HS-5 (cell line): ENCODE data around the gene PDCD11.
"Not testable (repeated sequence)": the region's sequence is repeated elsewhere in the genome, so short reads cannot be mapped to it uniquely, and the experiment has no call there.

Source experiments
- DNase-seq: peaks from one replicate; pipeline ENCODE4 v3.0.0-alpha.2; 2012; ENCODE audit warnings: low read depth

PDCD11 gene

DNA sequence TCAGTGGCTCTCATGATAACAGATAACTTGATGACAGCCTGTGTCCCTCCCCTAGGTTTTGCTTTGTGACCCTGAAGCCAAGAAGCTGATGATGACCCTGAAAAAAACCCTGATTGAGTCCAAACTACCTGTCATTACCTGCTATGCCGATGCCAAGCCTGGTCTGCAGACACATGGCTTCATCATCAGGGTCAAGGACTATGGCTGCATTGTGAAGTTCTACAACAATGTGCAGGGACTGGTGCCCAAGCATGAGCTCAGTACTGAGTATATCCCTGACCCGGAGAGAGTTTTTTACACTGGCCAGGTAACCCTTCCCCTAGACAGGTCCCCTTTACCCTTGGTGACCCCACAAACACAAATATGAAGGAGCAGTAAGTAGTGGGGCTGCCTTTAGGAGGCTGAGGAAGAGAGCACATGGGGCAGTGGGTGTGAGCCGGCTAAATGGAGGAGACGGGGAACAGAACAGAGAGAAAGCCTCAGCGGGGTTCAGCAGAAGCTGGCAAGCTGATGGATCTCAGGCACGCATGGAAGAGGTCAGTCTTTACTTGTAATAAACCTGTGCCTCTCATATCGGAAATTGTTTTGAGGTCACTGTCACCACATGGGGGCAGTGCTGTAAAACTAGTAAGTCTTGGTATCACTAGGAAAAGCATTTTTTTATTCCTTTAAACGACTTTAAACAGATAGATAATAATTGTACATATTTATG lies 20.2 kb downstream of the PDCD11 start:
- DNase-seq, result no peak

DNA sequence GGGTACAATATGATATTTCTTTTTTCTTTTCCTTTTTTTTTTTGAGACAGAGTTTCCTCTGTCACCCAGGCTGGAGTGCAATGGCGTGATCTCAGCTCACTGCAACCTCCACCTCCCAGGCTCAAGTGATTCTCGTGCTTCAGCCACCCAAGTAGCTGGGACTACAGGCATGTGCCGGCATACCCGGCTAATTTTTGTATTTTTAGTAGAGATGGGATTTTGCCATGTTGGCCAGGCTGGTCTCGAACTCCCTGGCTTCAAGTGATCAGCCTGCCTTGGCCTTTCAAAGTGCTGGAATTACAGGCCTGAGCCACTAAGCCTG lies 20.7 kb downstream of the PDCD11 start:
- not testable (repeated sequence) for DNase-seq

DNA sequence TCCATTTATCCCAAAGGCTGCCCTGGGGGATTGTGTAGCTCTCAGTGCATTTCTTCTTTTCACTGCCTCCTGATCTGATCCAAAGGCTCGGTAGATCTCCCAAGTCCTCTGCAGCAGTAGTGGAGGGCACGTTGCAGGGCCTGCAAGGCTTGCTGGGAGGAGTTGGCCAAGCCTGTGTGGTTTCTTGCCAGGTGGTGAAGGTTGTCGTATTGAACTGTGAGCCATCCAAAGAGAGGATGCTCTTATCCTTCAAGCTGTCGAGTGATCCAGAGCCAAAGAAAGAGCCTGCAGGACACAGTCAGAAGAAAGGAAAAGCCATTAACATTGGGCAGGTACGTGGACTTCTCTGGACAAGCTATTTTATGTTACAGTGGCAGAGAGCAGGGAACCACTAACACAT lies 21.2 kb downstream of the PDCD11 start:
- no peak for DNase-seq

DNA sequence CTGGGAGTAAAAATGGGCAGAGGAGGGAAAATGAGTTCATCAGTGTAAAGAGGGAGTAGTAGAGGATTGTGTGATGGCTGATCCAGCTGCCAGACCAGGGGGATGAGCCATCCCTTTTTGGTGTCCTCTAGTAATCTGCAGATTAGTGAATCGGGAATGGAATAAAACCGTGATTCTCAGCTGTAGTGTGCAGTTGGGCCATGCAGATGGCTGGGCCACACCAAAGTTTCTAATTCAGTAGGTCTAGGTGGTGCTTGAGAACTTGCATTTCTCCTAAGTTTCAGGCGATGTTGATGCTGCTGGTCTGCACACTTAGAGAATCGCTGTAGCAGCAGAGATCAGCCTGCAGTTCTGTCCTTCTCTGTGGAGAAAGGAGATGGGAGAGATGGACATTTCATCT lies 22.7 kb downstream of the PDCD11 start:
- no peak for DNase-seq

DNA sequence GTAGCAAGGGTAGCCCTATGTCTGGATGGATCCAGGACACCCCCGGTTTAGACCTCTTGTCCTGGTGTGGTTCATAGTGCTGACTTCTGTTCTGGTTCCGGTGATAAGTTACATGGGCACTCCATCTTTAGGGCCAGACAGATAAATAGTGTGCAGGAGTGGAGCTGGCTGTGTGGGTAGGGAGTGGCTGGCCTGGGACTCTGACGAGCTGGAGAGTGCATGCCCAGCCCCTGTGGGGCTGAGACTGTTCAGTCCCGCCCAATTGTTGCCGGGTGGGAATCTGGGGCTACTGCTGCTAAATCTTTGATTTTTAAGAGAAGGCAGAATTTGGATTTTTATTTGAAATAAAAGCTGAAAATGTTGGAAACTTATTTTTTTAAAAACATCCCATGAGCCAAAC lies 27.3 kb downstream of the PDCD11 start:
- DNase-seq, result no peak

DNA sequence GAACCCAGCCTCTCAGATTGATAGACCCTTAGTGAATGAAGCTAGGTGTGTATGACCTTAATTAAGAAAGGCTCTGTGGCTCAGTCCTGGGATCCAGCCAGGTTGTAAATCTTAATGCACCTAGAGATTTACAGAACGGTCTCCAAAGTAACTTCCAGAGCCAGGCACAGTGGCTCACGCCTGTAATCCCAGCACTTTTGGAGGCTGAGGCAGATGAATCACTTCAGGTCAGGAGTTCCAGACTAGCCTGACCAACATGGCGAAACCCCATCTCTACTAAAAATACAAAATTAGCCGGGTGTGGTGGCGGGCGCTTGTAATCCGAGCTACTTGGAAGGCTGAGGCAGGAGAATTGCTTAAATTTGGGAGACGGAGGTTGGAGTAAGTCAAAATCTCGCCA lies 31.4 kb downstream of the PDCD11 start:
- DNase-seq, result no peak

DNA sequence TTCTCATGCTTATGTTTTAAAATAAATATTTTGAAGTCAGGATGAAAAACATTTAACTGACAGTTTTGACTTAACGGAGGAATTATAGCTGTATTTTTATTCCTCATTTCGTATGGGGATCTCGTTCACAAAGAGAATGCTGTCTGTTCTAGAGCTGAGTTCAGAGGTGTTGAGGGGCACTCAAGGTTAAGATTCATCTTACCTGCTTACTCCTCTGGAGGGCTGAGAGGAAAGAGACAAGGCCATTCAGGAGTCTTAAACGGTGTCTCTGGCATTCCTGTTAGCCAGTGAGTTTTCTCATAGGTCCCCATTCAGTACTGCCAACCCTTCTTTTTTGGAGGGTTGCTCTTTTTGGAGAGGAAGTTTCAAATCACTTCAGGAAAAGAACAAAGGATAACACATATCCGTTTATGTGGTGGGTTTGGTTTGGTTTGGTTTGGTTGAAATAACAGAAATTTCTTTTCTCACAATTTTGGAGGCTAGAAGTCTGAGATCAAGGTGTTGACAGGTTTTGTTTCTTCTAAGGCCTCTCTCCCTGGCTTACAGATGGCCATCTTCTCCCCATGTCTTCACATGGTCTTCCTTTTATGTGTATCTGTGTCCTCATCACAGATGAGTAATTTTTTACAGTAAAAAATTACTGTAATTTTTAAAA lies 32.7 kb downstream of the PDCD11 start:
- no peak for DNase-seq

DNA sequence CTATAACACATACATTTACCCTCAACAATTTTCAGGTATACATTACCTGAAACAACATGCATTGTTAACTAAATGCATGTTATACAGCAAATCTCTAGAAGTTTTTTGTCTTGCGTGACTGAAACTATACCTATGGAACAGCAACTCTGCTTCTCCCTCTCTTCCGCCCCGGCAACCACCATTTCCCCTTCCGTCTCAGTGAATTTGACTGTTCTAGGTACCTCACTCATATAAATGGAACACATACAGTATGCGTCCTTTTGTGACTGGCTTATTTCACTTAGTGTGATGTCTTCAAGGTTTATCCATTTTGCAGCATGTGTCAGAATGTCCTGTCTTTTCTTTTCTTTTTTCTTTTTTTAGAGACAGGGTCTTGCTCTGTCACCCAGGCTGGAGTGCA lies 33.2 kb downstream of the PDCD11 start:
- DNase-seq, result no peak

DNA sequence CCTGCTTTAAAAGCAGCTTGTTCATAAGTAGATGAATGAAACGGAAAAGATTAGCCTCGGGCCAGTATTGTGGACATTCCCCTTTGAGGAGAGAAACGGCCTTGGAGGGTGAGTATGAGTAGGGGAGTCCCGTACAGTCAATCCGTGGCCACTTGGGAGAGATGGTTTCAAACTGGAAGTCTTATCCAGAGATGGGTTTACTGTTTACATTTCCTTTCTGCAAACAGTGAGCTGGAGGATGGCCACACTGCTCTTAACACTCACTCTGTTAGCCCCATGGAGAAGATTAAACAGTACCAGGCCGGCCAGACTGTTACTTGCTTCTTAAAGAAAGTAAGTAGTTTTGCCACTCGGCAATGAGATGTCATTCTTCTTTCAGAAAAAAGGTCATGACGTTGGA lies 35.5 kb downstream of the PDCD11 start:
- DNase-seq, result no peak

DNA sequence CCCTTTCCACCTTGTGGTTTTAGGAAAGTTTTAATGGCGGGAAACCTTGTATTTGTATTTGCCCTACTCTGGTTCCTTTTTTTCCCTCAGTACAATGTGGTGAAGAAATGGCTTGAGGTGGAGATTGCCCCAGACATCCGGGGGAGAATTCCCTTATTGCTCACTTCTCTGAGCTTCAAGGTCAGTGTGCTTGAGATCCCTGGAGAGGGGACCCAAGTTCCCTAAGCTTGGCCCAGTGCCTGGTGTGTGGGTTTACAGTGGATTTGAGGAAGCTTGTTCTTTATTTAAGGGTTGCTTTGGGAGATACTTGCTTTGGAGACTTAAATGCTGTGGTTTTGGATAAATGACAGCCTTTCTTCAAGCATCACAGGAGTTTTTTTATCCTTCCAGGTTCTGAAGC lies 37.4 kb downstream of the PDCD11 start:
- DNase-seq, result no peak

DNA sequence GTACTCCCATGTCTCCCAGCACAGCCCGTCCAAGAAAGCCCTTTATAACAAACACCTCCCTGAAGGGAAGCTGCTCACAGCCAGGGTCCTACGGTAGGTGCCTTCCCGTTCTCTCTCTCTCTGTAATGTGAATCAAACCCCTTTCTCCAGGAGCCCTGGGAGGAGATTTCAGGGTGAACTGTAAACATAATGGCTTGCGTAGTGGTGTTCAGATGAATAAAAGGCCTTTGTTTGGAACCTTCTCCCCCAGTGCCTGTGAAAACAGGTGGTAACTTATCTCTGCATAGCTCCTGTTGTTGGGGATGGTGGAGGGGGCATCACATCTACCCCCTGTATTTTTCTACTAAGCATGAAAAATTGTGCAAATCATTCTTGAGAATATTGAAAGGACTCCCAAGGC lies 43.4 kb downstream of the PDCD11 start:
- DNase-seq, result no peak

DNA sequence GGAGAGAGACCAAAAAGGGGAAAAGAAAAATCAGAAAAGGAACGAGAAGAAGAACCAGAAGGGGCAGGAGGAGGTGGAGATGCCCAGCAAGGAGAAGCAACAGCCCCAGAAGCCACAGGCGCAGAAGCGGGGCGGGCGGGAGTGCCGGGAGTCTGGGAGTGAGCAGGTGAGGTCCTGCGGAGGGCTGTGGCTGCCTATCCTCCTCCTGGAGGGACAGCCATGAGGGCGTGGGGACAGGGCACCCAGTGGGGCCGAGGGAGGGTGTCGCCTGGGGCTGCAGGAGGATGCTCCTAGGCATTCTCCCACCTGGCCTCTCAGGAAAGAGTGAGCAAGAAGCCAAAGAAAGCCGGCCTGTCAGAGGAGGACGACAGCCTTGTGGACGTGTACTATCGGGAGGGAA lies 44.0 kb downstream of the PDCD11 start:
- no peak for DNase-seq

DNA sequence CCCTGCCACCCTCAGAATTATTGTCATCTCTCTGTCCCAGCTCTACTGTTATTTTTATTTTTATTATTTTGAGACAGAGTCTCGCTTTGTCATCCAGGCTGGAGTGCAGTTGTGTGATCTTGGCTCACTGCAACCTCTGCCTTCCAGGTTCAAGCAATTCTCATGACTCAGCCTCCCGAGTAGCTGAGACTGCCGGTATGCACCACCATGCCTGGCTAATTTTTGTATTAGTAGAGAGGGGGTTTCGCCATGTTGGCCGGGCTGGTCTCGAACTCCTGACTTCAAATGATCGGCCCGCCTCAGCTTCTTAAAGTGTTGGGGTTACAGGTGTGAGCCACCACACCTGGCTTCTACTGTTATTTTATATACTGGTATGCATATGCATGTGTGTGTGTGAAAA lies 44.8 kb downstream of the PDCD11 start:
- no peak for DNase-seq

DNA sequence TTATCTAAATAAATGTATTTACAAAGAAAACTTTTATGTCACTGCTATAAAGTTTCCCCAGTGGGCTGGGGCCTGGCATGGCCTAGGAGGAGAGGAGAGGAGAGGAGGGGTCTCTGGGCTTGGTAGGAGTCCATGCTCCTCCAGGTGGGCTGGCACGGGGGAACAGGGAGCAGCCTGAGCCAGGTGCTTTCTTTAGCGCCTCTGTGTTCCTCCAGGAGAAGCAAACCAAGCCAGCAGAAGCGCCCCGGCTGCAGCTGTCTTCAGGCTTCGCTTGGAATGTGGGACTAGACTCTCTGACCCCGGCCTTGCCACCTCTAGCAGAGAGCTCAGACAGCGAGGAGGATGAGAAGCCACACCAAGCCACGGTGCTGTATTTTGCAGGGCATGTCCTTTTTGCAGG lies 45.2 kb downstream of the PDCD11 start:
- DNase-seq, result no peak

DNA sequence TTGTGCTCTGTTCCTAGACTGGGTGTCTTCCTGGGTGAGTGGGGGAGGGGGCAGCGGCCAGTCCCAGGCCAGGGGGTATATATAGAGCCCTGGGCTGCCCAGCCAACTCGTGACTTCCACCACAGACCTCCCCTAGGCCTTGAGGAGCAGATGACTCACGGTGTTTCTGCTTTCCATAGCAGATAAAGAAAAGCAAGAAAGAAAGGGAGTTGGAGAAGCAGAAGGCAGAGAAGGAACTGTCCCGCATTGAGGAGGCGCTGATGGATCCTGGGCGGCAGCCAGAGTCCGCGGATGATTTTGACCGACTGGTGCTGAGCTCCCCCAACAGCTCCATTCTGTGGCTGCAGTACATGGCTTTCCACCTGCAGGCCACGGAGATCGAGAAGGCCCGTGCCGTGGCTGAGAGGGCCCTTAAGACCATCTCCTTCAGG lies 45.6 kb downstream of the PDCD11 start:
- DNase-seq, result no peak

DNA sequence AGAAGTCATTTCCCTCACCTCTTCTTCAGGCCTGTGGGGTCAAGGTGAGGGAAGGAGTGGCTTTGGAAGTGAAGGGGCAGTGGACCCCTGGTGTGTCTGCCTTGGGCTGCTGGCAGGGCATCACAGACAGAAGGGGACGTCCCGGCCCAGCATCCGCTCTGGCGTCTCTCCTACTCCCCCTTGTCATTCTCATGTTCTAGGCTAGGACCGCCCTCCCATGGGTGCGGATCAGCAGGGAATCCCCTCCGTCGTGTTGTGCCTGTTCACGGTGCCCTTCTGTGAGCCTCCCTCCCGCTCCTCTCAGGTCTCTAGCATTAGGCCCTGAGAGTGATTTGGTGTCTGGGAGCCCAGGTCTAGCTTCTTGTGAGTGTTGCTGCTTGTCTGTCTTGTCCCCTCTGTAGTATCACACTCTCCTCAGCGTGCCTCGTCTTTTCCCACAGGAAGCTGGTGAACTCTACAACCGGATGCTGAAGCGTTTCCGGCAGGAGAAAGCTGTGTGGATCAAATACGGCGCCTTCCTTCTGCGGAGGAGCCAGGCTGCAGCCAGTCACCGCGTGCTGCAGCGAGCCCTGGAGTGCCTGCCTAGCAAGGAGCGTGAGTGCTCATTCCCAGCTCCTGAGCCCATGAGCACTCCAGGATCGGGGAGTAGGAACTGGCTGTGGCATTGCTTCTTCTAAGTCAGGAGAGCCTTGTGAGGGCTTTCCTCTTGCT lies 47.2 kb downstream of the PDCD11 start:
- no peak for DNase-seq

DNA sequence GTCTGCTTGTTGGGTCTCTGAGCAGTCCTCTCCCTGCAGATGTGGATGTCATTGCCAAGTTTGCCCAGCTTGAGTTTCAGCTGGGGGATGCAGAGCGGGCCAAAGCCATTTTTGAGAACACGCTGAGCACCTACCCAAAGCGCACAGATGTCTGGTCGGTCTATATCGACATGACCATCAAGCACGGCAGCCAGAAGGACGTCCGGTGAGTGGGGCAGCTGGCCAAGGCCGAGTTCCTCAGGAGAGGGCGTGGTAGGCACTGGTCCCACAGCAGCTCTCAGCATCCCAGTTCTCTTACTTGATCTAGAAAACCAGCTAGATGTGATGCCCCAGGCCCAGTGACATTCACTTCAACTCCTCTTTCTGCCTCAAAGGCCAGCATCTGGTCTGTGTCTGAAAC lies 48.1 kb downstream of the PDCD11 start:
- no peak for DNase-seq

DNA sequence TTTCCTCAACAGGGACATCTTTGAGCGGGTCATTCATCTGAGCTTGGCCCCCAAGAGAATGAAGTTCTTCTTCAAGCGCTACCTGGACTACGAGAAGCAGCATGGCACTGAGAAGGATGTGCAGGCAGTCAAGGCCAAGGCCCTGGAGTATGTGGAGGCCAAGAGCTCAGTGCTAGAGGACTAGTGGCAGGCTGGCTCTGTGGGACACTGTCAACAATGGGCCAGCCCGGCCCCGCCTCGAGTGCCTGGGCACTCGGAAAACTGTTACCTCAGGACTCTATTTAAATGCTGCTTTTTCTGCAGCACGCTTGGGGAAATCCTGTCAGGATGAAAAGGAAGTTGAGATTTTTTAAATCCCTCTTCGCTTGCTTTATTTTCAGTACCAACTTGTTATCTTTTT lies 48.9 kb downstream of the PDCD11 start:
- no peak for DNase-seq

DNA sequence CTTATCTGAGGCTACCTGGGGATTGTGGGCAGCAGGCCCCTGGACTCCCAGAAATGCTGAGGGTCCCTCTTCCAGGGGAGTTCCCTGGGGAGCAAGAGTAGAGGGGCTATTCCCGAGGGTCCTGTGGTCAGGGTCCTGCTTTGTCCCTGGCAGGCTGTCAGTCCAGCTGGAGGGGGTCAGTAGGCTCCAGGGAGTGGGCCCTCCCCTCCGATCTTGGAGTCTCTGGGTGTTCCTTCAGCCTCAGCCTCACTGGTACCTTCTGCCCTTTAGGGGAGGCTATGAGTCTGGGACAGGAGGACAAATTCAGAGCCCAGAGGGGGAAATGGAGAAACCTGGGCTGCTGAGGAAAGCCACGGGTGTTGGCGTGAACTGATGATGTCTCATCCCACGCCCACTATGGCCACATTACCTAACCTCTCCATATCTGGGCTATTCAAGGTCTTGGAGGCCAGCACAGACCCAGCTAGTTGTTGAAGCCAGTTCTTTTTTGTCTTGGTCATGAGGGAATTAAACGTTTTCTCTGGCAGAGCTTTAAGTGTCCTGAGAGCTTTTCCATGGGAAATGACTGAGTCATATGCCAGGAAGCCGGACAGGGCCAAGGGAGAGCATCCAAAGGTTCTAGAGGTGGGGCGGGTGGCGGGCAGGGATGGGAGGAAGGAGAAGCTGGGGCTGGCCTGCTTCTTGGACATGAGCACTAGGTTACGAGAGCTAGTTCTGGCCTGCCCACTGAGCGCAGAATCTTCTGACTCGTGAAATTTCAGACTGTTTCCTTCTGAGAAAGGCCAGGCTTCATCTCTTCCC lies 49.5 kb downstream of the PDCD11 start:
- no peak for DNase-seq

DNA sequence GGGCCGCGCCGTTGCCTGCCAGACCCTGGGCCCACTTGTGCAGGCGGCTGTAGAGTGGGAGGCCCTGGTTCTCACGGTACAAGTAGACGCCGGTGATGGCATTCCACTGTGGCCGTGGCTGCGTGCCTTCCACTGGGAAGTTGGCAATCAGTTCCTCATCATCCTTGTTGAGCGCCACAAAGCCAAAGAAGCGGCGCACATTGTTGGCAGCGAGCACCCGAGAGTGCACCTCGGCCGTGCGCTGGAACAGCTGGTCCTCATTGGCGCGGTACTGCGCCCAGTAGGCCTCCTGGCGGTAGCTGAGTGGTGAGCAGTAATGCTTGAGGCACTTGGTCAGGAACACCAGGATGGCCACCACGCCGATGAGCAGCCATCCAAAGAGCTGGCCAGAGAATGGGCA lies 50.8 kb downstream of the PDCD11 start:
- no peak for DNase-seq

DNA sequence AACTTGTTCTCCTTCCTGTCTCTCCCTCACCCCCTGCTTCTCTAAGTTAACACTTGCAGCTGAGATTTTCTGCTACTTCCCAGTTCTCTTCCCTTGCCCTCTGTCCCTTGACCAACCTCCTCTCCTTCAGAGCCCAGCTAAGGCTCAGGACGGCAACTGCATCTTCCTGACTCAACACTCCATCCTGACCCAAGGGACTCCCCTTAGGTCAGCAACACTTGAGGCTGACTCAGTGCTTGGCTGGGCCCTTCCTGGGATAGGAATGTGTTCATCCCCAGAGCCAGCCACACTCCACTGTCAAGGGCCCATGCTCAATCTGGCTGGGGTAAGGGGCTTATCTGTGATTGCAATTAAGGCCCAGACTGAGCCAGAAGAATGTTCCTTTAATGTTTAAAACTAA lies 52.3 kb downstream of the PDCD11 start:
- peak; percentile 58 for DNase-seq

DNA sequence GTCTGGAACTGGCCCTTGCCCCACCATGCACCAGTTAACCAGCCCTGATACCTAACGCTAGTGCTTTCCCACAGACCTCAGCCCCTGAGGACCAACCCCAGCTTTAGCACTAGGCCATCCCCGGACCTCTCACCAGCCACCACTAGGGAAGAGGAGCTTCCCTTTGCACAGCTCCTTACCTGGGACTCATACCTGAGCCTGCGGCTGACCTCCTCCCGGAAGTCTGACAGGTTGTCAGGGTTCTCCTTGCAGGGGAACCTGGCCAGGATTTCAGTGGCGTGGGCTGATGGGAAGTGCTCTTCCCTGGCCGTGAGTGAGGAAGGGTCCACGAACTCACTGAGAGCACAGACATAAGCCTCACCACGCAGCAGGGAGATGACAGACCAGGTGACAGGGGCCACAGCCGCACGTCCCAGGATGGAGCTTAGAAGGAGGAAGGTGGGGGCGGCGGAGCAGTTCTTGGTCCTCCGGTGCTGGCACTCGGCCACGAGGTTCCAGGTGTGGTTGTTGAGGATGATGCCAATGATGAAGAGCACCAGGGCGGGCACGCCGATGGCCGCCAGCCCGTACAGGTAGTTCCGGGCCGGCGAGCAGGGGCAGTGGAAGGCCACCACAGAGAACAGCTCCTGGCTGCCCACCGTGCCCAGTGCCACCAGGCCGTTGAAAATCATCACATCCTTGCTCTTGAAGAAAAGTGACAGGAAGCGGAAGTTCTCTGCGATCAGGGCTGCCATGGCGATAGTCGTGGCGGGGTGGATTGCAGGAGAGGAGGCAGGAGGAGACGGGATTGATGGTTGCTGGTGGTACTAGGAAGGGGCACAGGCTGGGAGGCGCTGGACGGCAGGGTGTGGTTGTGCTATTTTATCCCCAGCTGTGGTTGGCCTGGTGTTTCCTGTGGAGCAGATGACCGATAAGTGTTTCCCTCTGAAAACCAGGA lies 53.0 kb downstream of the PDCD11 start:
- DNase-seq, result no peak
